Urinary bladder (tissue), 4 donors: ENCODE results near the gene PGA4. TPM values are rescaled to one million over a fixed set of nuclear protein-coding genes. Genes with fewer than 3 reads are reported as not detected.
"Not testable (repeated sequence)": the region's sequence is repeated elsewhere in the genome, so short reads cannot be mapped to it uniquely, and the experiment has no call there.

Experiments
- DNase-seq: peaks from one replicate; pipeline ENCODE4 v3.0.0-alpha.2; 2015; ENCODE audit errors: extremely low spot score
- H3K27ac ChIP-seq: one replicate; pipeline ENCODE4 v1.5.1; 2013; ENCODE audit warnings: low read depth, mild to moderate bottlenecking, moderate library complexity
- H3K36me3 ChIP-seq: one replicate; pipeline ENCODE4 v1.6.1; 2013; ENCODE audit warnings: mild to moderate bottlenecking, moderate library complexity; ENCODE audit not compliant: insufficient read depth
- H3K4me1 ChIP-seq: one replicate; pipeline ENCODE4 v1.6.1; 2013; ENCODE audit warnings: mild to moderate bottlenecking, moderate library complexity; ENCODE audit not compliant: insufficient read depth
- H3K4me3 ChIP-seq: one replicate; pipeline ENCODE4 v1.5.1; 2013; ENCODE audit warnings: low read depth, low read length
- WGBS: extraction: QIAGEN DNeasy Blood & Tissue Kit; methylation state at CpG from one replicate; pipeline ENCODE4 v1.1.7; 2013; 5-methylcytosine and 5-hydroxymethylcytosine counted together
- polyA plus RNA-seq: library from polyadenylated mRNA; stranded (reverse); fragments of 200-250 nt; gene quantifications from one replicate; pipeline ENCODE4 v1.2.3, GENCODE V29; 2013
- total RNA-seq: library from RNA; depleted of rRNA; stranded (reverse); fragments of >200 nt; gene quantifications from one replicate; pipeline ENCODE4 v1.2.3, GENCODE V29; 2014
- donor health status: healthy with polysubstance abuse.
- donor health status: healthy.

PGA4 gene
- total and polyA plus RNA-seq, 2 donors, result 1.1 to 1.2 TPM

DNA sequence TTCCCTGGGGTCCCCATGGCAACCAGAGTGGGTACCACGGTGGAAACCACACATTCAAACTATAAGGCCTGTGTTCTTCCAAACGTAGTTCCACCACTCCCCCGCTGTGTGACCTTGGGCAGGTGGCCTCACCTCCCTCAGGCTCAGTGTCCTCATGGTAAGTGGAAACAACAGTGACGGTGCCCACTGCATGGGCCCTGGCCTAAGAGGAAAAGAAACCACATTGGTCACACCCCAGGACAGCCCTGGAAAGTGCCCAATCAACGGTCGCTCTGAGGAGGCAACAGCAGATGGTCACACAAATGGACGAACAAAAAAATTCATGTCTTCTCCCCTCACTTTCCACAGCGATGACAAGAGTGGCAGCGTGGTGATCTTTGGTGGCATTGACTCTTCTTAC lies 25.9 kb downstream of the PGA4 start:
- 87% methylated on average over 9 of the region's 9 CpGs for WGBS
- not testable (repeated sequence) for H3K4me1 ChIP-seq, H3K27ac ChIP-seq, DNase-seq, H3K36me3 ChIP-seq, H3K4me3 ChIP-seq

DNA sequence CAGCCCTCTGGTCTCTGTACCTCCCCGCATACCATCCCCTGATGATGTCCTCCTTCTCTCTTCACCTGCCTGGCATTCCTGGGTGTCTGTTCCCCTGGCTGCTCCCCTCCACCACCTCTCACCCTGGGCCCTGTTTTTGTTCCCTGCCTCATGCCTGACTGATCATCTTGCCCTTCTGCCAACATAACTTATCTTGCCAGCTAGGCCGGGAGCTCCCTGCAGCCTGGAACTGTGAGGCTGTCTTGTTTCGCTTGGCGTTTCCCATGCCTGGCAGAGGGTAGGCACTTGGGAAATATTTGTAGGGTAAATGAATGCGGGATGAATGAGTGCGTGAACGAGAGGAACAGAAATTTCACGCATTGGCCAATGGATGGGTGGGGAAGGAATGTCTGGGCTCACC lies 27.1 kb downstream of the PGA4 start:
- not testable (repeated sequence) for H3K4me1 ChIP-seq, DNase-seq, H3K27ac ChIP-seq, H3K4me3 ChIP-seq, H3K36me3 ChIP-seq
- WGBS, result 89% methylated on average over 8 of the region's 8 CpGs

DNA sequence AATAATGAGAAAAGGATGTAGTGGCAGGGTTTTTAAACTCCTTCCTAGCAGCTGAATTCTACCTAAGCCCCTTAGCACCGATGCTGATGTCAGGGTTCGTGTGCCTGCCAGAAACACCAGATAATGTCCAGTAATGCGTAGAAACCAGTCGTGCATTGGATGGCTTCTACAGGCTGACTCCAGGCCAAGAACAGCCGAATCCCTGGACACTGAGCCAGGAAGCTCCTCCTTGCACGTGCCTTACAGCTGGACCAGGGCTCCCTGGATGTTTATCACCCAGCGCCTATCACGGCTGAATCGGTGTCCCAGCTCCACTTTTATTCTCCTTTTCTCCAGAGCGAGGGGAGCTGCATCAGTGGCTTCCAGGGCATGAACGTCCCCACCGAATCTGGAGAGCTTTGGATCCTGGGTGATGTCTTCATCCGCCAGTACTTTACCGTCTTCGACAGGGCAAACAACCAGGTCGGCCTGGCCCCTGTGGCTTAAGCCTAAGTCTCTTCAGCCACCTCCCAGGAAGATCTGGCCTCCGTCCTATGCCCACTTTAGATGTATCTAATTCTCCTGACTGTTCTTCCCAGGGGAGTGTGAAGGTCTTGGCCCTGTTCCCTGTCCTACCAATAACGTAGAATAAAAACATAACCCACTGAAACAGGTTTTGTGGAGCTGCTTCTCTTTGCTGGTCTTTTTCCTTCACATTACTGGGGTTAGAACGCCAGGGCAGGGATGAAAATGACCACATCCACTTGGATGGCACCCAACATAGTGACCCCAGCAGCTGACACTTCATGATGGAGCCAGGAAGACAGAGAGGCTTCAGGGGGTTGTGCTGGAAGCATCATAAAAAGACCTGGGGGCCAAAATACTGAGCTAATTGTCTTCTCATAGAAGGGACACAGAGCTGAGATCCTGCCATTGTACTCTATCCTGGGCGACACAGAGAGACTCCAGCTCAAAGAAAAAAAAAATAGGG lies 28.9 kb downstream of the PGA4 start:
- not testable (repeated sequence) for H3K4me3 ChIP-seq, H3K4me1 ChIP-seq, H3K36me3 ChIP-seq, H3K27ac ChIP-seq
- 42% methylated on average over 20 of the region's 20 CpGs for WGBS
- peak; percentile 2 for DNase-seq

DNA sequence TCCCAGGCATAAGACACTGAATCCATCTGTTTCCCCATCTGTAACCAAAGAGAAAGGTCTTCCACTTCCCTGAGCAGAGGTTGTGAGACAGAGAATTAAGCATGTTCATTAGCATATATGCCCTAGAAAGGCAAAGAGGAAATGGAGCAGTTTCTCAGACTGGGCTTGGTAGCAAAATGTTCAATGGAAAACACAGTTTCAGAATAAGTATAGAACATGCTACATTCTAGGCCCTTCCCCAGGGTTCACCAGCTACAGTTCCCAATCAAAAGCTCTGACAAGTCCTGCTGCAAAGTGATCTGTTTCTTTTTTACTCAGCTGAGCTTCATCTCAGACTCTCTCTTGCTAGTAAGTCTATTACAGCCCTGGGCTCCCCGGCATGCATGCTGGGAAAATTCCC lies 30.2 kb downstream of the PGA4 start:
- H3K36me3 ChIP-seq, H3K4me1 ChIP-seq, DNase-seq, H3K27ac ChIP-seq, H3K4me3 ChIP-seq: not testable (repeated sequence)
- 63% methylated on average over 1 of the region's 1 CpG for WGBS

DNA sequence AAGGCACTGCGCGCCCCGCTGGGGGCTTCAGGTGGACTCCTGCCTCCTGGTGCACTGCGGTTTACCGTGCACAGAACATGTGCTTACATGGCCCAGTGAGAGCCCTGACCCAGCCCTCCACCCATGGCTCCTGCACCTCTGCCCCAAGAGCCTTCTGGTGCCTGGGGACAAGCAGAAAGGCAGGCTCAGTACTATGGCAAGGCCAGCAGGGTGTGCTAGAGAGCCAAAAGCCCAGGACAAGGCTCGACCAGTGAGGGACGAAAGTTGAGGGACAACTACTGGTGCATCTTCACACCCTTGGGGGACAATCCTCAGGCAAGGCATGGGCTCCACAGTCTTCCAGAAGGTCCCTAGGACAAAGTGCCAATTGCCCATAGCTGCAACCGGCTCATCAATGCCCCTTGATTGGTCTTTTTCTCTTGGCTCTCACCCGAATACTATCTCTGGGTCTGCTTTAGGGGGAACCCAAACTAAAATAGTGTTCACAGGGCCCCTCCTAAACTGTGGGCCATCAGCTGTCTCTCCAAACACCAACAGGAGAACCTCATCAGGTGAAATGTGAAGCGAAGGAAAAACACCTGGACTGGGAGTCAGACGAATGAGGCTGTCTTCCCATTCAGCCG lies 32.4 kb downstream of the PGA4 start:
- Histone ChIP-seq H3K27ac (no peak overlapping the region), H3K4me1 (no peaks in the 10 kb centered on the region), H3K36me3 (no peaks in the 10 kb centered on the region), H3K4me3 (no peak overlapping the region)
- WGBS, result 54% methylated on average over 12 of the region's 12 CpGs
- no peak for DNase-seq

DNA sequence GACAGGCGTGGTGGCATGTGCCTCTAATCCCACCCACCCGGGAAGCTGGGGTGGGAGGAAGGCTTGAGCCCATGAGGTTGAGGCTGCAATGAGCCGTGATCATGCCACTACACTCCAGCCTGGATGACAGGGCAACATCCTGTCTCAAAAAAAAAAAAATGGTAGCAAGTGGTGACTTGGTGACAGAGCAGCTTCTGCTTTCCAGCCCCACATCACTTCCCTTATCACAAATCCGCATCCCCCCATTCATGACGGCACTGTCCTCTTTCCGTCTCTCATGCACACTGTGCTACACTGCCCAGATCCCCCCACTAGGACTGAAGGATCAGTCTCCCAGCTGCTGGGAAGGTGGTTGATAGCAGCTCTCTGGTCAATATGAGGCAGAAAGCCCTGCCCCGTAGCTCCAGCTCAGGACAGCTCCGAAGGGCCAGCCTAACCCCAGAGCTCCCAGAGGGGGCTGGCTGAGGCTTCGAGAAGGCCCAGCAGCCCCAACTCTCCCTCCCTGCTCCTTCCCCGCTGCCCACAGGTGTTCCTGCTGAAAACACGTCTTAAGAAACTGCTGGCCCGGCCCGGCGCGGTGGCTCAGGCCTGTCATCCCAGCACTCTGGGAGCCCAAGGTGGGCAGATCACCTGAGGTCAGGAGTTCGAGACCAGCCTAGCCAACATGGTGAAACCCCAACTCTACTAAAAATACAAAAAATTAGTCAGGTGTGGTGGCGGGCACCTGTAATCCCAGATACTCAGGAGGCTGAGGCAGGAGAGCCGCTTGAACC lies 34.7 kb downstream of the PGA4 start:
- H3K27ac ChIP-seq, result no peak overlapping the region
- no peak for DNase-seq
- no peak overlapping the region for H3K4me3 ChIP-seq
- no peaks in the 10 kb centered on the region for H3K36me3 ChIP-seq
- no peaks in the 10 kb centered on the region for H3K4me1 ChIP-seq
- WGBS, result 89% methylated on average over 18 of the region's 18 CpGs

DNA sequence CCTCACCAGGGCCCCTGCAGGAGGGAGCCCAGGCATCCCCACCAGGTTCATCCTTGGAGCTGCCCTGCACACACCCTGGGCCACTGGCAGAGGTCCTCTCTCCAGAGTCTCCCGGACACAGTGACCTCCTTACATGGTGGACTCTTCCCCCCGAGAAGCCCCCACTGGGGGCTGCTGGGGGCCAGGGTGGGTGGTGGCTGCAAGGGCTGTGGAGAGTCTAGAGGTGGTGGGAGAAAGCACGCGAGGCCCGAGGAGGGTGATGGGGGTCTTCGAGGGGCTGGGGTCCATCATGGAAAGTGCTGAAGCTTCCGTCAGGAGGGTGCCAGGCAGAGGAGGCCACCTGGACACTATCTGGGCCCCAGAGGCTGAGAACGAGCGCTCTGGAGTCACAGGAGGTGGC lies 36.4 kb downstream of the PGA4 start:
- Histone ChIP-seq H3K27ac (no peak overlapping the region), H3K36me3 (no peaks in the 10 kb centered on the region), H3K4me3 (no peak overlapping the region), H3K4me1 (no peaks in the 10 kb centered on the region)
- WGBS, result 86% methylated on average over 9 of the region's 9 CpGs
- no peak for DNase-seq

DNA sequence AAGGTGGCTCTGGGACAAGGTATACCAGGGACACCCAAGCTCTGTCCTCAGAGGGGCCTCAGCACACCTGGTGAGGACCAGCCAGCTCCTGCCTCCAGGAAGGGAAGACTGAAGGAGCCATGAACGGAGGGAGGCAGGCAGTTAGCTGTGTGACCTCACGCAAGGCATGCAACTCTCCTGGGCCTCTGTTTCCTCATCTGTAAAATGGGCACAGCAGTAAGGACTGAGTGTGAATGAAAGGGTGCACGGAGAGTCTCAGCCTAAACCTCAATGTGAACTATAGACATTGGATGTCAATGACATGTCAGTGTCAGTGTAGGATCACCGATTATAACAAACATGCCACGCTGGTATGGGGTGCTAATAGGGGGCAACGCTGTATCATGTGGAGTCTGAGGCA lies 37.2 kb downstream of the PGA4 start:
- Histone ChIP-seq H3K4me1 (no peaks in the 10 kb centered on the region), H3K4me3 (no peak overlapping the region), H3K36me3 (no peaks in the 10 kb centered on the region), H3K27ac (no peak overlapping the region)
- DNase-seq, result no peak
- 97% methylated on average over 6 of the region's 6 CpGs for WGBS

DNA sequence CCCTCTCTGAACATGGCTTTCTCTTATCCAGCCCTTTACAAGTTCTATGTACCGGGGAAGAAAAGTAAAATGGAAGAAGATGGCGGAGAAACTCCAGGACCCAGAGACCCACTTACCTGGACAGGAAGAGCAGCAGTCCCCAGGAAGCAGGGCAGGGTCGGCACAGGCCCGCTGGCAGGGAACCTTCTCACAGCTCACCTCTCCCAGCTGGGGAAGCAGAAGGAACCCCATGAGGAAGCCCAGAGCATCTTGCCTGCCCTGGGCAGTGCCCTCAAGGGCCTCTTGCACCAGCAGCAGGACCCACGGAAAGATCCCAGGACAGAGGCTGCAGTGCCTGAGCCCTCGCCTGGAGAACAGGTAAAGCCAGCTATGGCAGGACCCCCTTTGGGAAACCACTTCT lies 42.2 kb downstream of the PGA4 start:
- 95% methylated on average over 6 of the region's 6 CpGs for WGBS
- Histone ChIP-seq H3K4me1 (no peaks in the 10 kb centered on the region), H3K27ac (no peak overlapping the region), H3K4me3 (no peak overlapping the region), H3K36me3 (no peaks in the 10 kb centered on the region)
- DNase-seq, result no peak

DNA sequence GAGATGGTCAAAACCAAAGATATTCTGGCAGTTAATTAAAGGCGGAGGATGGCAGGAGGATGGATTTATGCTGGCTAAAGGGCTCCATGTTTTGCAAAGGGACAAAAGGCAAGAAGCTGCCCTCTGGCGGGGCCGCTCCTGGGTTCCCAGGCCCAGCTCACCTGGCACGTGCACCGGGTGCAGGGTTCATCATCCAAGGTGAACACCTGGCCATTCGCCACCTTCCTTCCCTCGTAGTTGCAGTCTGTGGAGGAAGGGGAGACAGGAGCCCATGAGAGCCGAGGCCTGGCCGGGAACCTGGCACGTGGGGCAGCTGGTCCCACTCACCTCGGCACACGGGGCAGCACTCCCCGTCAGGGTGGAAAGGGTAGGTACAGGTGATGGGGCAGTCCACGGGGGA lies 42.6 kb downstream of the PGA4 start:
- 92% methylated on average over 14 of the region's 14 CpGs for WGBS
- no peak overlapping the region for H3K27ac ChIP-seq
- H3K4me3 ChIP-seq, result no peak overlapping the region
- no peaks in the 10 kb centered on the region for H3K36me3 ChIP-seq
- no peak for DNase-seq
- H3K4me1 ChIP-seq, result no peaks in the 10 kb centered on the region

DNA sequence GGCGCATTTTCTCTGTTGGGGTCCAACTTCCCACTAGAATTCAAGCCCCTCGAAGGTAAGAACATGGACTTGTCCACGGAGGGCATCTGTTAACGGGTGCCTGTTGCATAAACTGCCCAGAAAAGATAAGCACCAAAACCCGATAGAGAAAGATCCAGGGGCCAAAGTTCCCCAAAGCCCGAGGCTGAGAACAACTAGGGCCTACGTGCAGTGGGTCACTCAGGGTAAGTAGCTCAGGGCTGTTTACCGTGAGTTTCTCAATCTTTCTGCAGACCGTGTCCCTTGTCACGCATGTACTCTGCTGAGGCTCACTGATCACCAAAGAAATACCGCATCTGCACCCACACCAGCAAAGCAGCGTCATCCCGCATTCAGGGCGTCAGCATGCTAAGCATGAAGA lies 43.2 kb downstream of the PGA4 start:
- Histone ChIP-seq H3K4me1 (no peaks in the 10 kb centered on the region), H3K36me3 (no peaks in the 10 kb centered on the region), H3K27ac (no peak overlapping the region), H3K4me3 (no peak overlapping the region)
- WGBS, result 93% methylated on average over 14 of the region's 14 CpGs
- no peak for DNase-seq

DNA sequence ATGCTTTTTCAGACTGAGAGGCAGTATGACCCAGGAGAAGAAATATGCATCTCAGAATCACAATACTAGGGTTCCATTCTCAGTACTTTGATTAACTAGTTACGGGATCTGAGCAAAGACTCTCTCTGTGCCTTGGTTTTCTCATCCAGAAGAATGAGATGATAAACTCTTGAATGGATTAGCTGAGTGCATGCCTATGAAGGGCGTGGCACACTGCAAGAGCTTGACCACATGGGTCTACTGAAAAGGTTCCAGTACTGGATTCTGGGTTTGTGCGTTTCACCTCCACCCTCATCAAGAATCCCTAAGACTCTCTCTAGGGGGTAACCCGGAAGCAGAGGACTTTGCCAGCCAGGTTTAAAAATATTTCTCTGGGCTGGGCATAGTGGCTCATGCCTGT lies 44.5 kb downstream of the PGA4 start:
- H3K27ac ChIP-seq, result no peak overlapping the region
- WGBS, result 79% methylated on average over 4 of the region's 4 CpGs
- no peaks in the 10 kb centered on the region for H3K4me1 ChIP-seq
- no peaks in the 10 kb centered on the region for H3K36me3 ChIP-seq
- DNase-seq, result no peak
- no peak overlapping the region for H3K4me3 ChIP-seq

DNA sequence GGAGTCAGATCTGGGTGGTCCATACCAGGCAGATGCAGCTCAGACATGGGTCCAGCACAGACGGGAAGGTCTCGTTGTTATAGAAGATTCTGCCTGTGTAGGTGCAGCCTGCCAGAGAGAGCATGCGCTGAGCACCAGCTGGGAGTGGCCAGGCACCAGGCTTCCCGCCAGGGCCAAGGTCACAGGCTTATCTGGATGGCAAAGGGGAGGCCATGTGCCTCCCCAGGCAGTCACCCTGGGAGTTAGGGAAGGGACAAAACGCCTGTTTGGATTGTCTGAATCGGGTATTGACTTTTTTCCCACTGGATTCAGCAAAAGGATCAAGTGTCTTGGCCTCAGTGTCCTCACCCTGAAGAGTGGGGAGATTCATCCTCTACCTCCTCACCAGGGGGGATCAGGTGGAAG lies 45.3 kb downstream of the PGA4 start:
- Histone ChIP-seq H3K4me1 (no peaks in the 10 kb centered on the region), H3K36me3 (no peaks in the 10 kb centered on the region), H3K4me3 (no peak overlapping the region), H3K27ac (no peak overlapping the region)
- no peak for DNase-seq
- WGBS, result 75% methylated on average over 6 of the region's 6 CpGs
